HG02588 (cell line): ENCODE data around the gene PDE8B.

Experiments used
- ATAC-seq: cut with Tn5 transposase; IDR thresholded peaks from one replicate; pipeline ENCODE4 v1.9.1; 2021; ENCODE audit warnings: mild to moderate bottlenecking, moderate library complexity; ENCODE audit not compliant: unreplicated experiment

Gene PDE8B

GRCh38 chr5:77316871-77317661 is 106.6 kb downstream of the PDE8B start:
- ATAC-seq = no peak

DNA sequence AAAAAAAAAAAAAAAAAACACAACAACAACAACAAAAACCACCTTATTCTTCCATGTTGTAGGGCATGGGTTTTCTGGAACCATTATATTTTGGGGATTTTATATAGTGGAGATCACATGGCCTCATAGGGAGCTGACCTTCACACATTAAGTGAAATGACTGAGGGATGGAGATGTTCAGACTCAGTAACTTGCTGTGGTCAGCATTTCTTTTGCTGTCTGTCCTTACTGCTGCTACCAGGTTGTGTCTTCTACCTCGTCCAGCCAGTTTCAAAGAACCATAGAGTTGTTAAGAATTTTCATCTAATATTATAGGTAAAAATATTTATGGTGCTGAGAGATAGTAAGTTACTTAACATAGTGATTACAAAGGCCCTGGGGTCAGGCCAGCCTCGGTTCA is 107.6 kb downstream of the PDE8B start:
- no peak for ATAC-seq

DNA sequence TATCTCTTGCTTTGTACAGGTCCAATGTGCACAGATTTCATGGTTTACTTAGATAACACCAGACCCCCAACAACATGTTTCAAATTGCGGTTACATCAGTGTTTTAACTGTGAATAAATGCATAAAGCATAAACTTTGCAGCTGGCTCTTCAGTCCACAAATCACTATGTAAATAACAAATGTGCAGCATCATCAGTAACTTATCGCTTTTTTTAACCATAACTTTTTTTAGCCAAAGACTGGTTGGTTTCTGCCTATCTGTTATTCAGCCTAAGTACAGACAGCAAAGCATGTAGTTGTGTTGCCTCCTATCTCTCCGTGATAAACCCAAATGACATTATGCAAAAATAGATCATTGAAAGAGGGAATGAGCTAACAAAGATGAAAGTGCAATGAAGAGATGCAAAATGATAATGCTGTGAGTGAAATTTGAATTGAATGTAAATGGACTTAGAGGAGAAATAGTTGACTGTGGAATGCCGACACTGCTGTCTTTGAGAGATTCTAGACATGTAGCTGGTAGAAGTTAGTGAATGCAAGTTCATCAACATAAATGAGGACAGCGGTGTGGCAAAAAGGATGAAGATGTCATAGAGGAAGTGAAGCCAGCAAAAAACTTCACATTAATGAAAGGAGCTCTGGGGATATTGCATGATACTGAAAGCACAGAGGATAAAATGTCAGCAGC is 108.8 kb downstream of the PDE8B start:
- ATAC-seq = no peak

DNA sequence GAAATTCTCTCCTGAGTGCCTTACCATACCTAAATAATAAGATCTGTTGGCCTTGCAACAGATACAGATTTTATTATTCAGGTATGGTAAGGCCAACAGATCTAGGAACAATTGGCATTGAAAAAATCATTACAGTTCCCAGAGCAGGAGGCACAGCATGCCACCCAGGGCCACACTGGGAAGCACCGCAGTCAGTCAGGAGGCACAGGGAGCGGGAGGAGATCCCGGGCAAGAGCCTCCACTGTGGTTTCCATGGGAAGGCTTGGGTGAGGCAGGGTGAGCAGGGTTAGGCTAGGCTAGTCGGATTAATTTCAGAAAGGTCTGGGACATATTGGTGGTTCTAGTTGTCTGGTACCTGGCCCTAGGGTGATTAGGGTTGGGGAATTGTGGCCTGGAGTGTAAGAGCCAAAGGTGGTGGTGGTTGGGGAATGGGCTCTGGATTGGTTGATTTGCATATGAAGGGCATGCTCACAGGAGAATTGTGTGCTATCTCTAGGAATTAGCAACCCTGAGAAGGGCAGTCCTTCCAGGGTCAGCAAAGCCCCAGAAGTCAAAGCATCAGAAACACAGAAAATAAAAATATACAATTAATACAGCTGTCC is 111.4 kb downstream of the PDE8B start:
- ATAC-seq = no peak

DNA sequence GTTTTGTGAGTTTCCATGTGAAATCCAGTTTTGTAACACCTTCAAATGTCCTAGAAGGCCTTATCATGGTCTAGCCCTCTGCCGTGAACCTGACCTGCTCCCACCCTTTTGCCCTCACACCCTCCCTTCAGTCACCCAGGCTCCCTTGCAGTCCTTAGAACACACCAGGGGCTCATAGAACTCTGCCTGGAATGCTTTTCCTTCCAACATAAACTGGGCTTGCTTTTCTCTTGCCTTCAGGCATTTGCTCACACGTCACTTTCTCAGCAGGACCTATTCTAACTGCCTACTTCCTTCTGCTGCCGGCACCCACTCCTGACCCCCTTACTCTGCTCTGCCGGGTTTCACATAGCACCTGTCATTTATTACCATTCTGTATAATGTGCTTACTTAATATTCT is 111.9 kb downstream of the PDE8B start:
- ATAC-seq = no peak

DNA sequence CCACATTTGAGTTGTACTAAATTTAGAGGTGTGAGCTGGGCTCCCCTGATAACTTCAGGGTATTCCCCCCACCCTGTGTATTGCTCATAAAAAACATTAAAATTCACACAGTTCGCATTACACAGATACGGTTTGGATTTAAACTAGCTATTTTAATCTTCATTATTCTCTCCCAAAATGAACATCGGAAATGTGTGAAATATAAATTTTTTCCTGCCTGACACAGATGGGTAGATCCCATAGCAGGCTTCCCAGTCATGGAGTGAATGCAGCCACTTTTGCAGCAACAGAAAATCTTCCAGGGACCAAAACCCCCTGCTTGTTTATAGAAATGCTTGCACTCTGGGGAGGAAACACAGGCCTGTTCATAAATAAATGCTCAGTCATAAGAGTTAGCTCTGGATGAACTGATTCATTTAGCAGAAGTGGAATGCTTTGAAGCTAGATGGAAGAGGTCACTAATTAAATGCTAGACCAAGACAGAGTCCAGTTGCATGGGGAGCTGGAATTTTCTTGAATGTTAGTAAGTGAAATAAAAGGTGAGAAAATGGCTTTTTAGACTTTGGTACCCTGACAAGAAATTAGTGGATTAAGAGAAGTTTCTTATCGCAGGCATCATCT is 115.6 kb downstream of the PDE8B start:
- ATAC-seq = no peak

DNA sequence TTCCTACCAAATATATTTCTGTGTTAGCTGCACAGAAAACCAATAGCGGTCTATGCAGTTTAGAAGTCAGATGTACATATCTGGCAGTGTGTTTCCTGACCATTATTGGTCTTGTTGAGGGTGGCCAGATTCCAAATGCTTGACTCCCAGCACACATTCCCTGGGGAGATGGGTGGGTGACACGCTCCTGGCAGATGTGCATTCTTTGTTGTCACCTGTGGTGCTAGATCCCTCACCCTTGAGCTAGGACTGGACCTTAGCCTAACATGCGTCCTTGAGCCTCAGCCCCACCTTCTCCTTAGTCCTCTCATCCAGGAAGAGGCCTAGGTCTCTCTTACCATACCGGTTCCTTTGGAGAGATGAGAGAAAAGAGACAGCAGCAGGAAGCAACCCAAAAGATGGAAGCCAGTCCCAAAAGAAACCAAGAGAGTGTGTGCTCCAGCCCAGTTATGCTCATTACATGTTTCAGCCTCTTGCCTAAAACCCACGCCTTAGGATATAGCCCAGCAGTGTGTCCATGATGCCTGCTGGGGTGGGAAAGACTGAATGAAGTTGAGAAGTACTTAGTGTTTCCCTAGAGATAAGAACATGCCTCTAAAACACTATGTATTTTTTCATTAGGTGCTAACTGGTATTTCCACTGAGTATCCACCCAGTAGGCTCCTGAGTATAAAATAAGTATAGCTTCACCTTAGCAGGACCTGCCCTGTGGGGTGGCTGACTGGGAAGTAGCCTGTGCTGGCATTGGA is 116.7 kb downstream of the PDE8B start:
- no peak for ATAC-seq

DNA sequence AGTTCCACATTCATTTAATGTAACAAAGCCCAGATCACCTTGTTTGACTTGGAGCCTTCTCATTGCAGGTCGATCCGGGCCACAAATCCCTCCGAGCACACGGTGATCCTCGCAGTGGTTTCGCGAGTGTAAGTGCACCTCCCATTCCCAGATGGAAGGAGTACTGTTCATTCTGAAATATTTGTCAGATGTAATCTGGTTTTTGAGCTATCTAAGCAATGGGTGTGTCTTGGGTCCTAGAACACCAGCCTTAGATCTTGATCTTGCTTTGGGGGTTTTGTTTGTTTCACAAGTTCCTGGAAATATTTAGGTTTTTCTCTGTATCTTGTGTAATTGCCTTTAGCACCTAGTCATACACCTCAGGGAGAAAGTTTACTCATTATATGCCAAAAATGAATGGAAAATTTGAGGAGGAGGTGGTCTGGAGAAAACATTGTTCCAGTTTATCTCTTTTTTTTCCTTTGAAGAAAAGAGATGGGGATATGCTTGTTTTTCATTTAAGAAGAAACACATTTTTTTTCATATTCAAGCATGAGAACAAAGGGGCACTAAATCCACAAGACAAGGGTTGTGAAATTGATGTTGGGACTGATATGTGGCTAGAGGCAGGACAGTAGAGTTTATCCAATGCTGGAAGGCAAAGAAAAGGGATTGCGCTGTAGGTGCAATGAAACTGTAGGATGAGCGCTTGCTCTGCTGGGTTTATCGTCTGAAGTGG is 118.6 kb downstream of the PDE8B start:
- no peak for ATAC-seq

DNA sequence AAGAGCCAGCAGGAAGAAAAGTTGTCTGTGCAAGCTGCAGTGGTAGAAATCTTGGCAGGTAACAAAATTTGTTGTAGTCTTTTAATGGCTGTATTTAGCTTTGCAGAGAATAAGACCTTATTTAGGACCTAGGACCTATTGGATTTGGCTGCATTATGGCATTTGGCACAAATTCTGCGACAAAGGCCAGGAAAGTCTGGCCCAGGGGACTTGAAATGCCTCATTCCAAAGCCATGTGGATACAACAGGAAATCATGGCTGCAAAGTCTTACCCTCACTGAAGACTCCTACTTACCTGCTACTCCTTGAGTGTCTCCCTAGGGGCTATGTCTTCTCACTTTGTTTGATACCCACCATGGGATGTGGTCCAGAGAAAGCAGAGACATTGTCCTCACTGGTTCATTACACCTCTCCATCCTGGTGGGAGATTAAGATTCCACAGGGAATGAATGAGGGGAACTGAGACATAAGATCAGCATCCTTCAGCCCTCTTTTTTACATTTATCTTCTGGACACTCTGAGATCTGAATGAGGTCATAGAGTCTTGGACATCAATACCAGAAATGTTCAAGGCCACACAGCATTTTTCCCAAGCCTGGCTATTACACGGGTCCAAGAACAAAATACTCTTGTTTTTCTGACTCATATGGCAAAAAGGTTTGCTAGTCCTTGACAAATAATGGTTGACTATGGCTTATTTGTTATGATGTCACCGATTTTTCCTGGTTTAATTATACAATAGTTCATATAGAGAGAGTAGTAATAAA is 119.4 kb downstream of the PDE8B start:
- no peak for ATAC-seq

DNA sequence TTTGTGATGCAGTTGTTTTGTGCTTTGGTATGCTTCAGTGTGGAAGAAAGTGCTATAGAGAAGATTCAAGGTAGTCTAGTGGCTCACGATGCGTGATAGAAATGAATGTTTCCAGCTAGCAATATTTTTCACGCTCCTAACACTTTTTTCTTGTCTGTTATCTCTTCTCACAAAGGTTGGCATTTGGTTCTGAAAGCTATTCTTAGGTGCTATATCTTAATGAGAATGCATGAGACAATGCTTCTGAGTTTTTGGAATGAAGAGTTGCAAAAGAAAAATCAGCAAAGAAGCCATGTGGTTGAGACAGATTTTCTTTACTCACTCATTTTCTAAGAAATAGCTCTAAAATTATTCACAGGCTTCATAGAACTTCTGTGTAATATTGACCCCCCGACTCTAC is 122.6 kb downstream of the PDE8B start:
- ATAC-seq = no peak

GRCh38 chr5:77333451-77334123 is 123.1 kb downstream of the PDE8B start:
- no peak for ATAC-seq

- ATAC-seq = no peak
Measured at GRCh38 chr5:77337246-77337645, 126.8 kb downstream of the PDE8B start.

DNA sequence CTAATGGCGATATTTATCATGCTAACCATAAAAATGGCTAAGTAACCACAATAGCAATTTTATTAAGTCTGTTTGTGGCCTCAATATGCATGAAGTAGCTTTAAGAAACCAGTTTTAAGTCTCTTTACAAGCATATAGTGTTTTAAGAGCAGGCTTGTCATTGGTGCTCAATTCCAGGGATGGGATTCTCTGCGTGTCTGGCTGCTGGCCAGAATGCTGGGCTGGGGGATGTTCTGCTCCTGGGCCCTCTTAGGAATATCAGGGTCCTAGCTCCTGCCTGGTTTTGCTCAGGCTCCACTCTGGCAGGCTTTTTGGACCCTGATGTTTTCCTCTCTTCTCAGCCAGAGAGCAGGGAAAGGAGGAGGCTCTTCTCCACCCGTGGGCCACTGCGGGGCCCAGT is 127.2 kb downstream of the PDE8B start:
- ATAC-seq = no peak

- no peak for ATAC-seq
Measured at GRCh38 chr5:77339337-77339890, 128.9 kb downstream of the PDE8B start.

- ATAC-seq = no peak
Measured at GRCh38 chr5:77343165-77343564, 132.7 kb downstream of the PDE8B start.

GRCh38 chr5:77347435-77348098 is 137.1 kb downstream of the PDE8B start:
- ATAC-seq = no peak

- ATAC-seq = no peak
Measured at GRCh38 chr5:77353251-77353650, 142.8 kb downstream of the PDE8B start.

GRCh38 chr5:77354454-77354853 is 144.0 kb downstream of the PDE8B start:
- ATAC-seq = no peak
